ENCODE measurements around the gene GSTO1.
A peak's percentile ranks its signal among the peaks of the same experiment; 100 is the strongest.
"Not testable (repeated sequence)": the region's sequence is repeated elsewhere in the genome, so short reads cannot be mapped to it uniquely, and the experiment has no call there.

Gene GSTO1

DNA sequence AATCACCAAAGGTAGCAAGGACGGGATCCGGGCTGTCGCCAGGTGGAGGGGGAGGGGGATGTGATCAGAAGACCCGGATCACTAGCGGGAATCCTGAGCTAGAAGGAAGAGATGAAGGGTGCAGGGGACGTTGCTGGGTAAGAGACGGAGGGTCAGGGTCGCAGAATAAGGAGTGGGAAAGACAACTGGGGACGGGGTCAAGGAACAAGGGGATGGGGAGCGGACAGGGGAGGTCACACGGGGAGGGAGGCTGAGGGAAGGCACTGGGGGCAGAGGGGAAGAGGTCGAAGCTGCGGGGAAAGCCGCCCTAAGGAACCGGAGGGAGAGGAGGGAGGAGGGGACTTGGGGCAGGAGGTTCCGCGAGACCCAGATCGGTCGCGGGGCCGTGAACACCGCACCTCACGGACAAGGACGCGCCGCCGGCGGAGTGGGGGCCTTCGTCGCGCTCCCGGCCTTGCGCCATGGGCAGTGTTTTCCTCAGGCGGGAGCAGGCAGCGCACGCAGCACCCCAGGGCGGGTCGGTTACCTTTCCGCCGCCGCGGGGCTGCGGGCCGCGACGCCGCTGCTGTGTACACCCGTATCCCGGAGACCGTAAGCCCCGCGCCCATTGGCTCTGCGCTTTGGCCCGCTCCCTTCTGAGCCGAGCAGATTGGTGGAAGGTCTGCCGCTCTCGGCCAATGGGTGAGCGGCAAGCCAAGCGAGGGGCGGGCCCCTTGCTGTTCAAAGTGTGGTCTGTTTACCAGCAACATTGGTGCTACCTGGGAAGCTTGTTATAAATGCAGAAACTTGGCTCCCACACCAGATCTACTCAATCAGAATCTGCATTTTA is 22.7 kb upstream of the GSTO1 start, which contains the start of gene CFAP43:
TSS of gene CFAP43 (minus strand) at position 581 of the 829 bp plus-strand sequence. CDS start at position 463, 118 bp downstream.
- peak; percentile 51 for DNase-seq (ENCODE audit: low read depth, low spot score)
- no peak within 1 kb of the TSS for H3K27ac ChIP-seq
- H3K9ac ChIP-seq (ENCODE audit: insufficient read length), result peak within 1 kb of the TSS; percentile 47
- H3K4me3 ChIP-seq, result peak within 1 kb of the TSS; percentile 79
- H3K36me3 ChIP-seq (ENCODE audit: insufficient read depth, low read length), result no peaks in the 10 kb centered on the region
- no peaks in the 10 kb centered on the region for H3K9me3 ChIP-seq (ENCODE audit: low read depth, low read length)
- TF ChIP-seq FOXP2 (optimal IDR thresholded peaks at IDR 0.05; ENCODE audit: control extremely low read depth, extremely low read length, insufficient read depth) (no peak), POLR2AphosphoS5 (IDR thresholded peaks at IDR 0.05; ENCODE audit: borderline replicate concordance, low read depth, low read length) (no peak), EZH2 (IDR thresholded peaks at IDR 0.05) (no peak)

DNA sequence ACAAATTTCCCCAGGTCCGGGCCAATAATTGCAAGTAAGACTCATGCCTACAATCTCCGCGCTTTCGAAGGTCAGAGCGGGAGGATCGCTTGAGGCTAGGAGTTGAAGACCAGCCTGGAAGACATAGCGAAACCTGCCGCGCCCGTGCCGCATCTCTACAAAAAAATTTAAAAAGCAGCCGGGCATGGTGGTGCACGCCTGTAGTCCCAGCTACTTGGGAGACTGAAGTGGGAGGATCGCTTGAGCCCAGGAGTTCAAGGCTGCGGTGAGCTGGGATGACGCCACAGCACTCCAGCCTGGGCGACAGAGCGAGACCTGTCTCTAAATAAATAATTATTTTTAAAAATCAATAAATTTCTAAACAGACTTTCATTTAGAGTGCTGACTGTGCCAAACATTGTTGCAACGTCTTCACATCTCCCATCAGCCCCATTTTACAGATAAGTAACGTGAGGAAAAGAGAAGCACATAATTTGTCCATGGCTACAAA is 22.0 kb upstream of the GSTO1 start:
- Histone ChIP-seq H3K36me3 (ENCODE audit: insufficient read depth, low read length) (no peaks in the 10 kb centered on the region), H3K9me3 (ENCODE audit: low read depth, low read length) (no peaks in the 10 kb centered on the region), H3K27ac (no peak overlapping the region), H3K4me3 (peak overlapping the region; percentile 79), H3K9ac (ENCODE audit: insufficient read length) (peak overlapping the region; percentile 37)
- TF ChIP-seq EZH2 (IDR thresholded peaks at IDR 0.05) (no peak), POLR2AphosphoS5 (IDR thresholded peaks at IDR 0.05; ENCODE audit: borderline replicate concordance, low read depth, low read length) (no peak), FOXP2 (optimal IDR thresholded peaks at IDR 0.05; ENCODE audit: control extremely low read depth, extremely low read length, insufficient read depth) (no peak)
- DNase-seq (ENCODE audit: low read depth, low spot score), result no peak

DNA sequence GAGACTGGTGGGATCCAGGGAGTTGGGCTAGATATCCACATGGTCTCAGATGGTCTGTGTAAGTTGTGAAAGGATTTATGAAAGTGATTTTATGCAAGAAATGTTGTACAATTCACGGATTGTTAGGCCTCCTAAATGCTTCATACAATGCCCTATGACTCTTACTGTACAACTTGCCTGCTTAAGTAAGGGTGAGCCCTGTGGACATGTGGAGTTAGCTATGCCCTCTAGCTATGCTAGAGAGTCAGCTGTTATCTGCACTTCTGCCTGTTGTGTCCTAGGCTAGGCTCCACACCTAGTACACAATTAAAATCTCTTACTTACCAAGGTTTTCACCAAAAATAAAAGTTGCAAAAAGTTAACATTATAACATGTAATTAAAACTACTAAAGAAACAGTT is 20.9 kb upstream of the GSTO1 start:
- Histone ChIP-seq H3K9me3 (ENCODE audit: low read depth, low read length) (no peaks in the 10 kb centered on the region), H3K36me3 (ENCODE audit: insufficient read depth, low read length) (no peaks in the 10 kb centered on the region), H3K4me3 (no peak overlapping the region), H3K27ac (no peak overlapping the region), H3K9ac (ENCODE audit: insufficient read length) (no peak overlapping the region)
- TF ChIP-seq EZH2 (IDR thresholded peaks at IDR 0.05), result no peak
- no peak for TF ChIP-seq POLR2AphosphoS5 (IDR thresholded peaks at IDR 0.05; ENCODE audit: borderline replicate concordance, low read depth, low read length)
- TF ChIP-seq FOXP2 (optimal IDR thresholded peaks at IDR 0.05; ENCODE audit: control extremely low read depth, extremely low read length, insufficient read depth), result no peak
- DNase-seq (ENCODE audit: low read depth, low spot score), result no peak

DNA sequence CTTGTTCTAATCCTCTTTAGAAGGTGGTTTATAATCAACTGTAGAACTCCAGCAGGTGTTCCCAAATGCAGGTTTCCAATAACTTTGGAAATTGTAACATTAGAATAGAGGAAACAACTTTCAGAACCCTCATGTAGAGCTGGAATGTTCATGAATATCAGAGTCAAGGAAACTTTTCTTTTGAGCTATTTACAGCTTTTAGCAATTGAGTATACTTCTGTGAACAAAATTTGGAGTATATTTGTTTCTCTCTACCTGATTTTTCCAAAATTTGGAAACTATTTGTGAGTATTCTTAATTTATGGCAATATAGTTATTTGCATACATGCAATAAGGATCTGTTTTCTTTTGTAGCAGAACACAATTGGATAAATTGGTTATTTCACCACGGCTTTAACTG is 19.8 kb upstream of the GSTO1 start:
- H3K9ac ChIP-seq (ENCODE audit: insufficient read length), result no peak overlapping the region
- no peaks in the 10 kb centered on the region for H3K36me3 ChIP-seq (ENCODE audit: insufficient read depth, low read length)
- DNase-seq (ENCODE audit: low read depth, low spot score), result no peak
- no peak overlapping the region for H3K27ac ChIP-seq
- no peak overlapping the region for H3K4me3 ChIP-seq
- no peaks in the 10 kb centered on the region for H3K9me3 ChIP-seq (ENCODE audit: low read depth, low read length)
- TF ChIP-seq POLR2AphosphoS5 (IDR thresholded peaks at IDR 0.05; ENCODE audit: borderline replicate concordance, low read depth, low read length), result no peak
- TF ChIP-seq FOXP2 (optimal IDR thresholded peaks at IDR 0.05; ENCODE audit: control extremely low read depth, extremely low read length, insufficient read depth), result no peak
- TF ChIP-seq EZH2 (IDR thresholded peaks at IDR 0.05), result no peak

DNA sequence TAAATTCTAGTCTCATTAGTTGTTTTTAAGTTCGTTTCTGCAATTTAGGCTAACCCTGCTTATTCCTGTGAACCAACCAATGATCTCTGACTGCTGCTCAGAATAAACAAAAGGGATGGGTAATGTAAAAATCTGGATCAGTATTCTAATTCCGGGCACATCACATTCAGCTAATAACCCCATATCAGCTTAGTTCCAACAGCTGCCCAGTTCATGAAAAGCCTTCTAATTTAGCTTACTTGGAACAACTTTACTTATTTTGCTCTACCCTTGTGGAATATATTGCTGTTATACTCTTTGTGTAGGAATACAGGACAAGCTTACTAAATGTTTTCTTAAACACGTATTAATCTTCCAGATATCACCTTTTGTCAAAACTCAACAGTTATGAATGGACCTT is 18.9 kb upstream of the GSTO1 start:
- TF ChIP-seq EZH2 (IDR thresholded peaks at IDR 0.05) (no peak), FOXP2 (optimal IDR thresholded peaks at IDR 0.05; ENCODE audit: control extremely low read depth, extremely low read length, insufficient read depth) (no peak), POLR2AphosphoS5 (IDR thresholded peaks at IDR 0.05; ENCODE audit: borderline replicate concordance, low read depth, low read length) (no peak)
- H3K27ac ChIP-seq, result no peak overlapping the region
- no peaks in the 10 kb centered on the region for H3K36me3 ChIP-seq (ENCODE audit: insufficient read depth, low read length)
- no peak overlapping the region for H3K9ac ChIP-seq (ENCODE audit: insufficient read length)
- DNase-seq (ENCODE audit: low read depth, low spot score), result no peak
- no peaks in the 10 kb centered on the region for H3K9me3 ChIP-seq (ENCODE audit: low read depth, low read length)
- no peak overlapping the region for H3K4me3 ChIP-seq

DNA sequence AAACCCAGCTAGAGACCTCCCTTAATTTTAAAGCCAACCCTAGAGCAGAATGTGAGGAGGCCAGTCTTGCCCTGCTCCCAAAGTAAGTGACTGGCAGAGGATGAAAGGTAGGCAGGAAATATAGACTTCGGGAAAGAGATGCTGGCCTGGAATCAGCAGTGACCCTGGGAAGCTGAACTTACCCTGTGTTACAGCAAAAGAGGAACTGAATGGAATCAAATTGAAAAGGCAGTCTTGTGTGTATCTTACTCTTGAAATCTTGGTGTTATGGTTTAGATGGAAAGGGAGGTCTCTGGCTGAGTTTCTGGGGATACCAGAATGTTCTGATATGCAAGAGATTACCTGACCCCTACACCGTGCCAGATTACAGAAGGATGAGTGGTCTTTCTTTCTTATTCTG is 14.6 kb upstream of the GSTO1 start:
- no peaks in the 10 kb centered on the region for H3K36me3 ChIP-seq (ENCODE audit: insufficient read depth, low read length)
- no peak overlapping the region for H3K9ac ChIP-seq (ENCODE audit: insufficient read length)
- H3K9me3 ChIP-seq (ENCODE audit: low read depth, low read length), result no peaks in the 10 kb centered on the region
- H3K4me3 ChIP-seq, result no peak overlapping the region
- no peak overlapping the region for H3K27ac ChIP-seq
- TF ChIP-seq POLR2AphosphoS5 (IDR thresholded peaks at IDR 0.05; ENCODE audit: borderline replicate concordance, low read depth, low read length) (no peak), FOXP2 (optimal IDR thresholded peaks at IDR 0.05; ENCODE audit: control extremely low read depth, extremely low read length, insufficient read depth) (no peak), EZH2 (IDR thresholded peaks at IDR 0.05) (no peak)
- DNase-seq (ENCODE audit: low read depth, low spot score), result no peak

DNA sequence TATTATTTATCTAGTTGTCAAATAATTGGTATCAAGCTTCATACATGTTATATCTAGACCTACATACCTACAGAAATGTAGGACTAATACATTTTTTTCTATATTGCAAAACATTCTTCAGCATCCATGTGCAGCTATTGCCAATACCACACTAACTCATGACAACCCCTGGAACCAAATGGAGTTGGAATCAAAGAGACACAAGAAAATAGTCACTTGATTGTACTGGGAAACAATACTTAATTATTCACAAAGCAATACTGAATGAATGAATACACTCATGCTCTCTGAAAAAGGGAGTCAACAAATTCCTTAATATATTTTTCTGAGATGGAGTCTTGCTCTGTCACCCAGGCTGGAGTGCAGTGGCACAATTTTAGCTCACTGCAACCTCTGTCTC is 12.1 kb upstream of the GSTO1 start:
- DNase-seq (ENCODE audit: low read depth, low spot score), result no peak
- H3K27ac ChIP-seq, result no peak overlapping the region
- no peaks in the 10 kb centered on the region for H3K9me3 ChIP-seq (ENCODE audit: low read depth, low read length)
- H3K9ac ChIP-seq (ENCODE audit: insufficient read length), result no peak overlapping the region
- TF ChIP-seq EZH2 (IDR thresholded peaks at IDR 0.05) (no peak), FOXP2 (optimal IDR thresholded peaks at IDR 0.05; ENCODE audit: control extremely low read depth, extremely low read length, insufficient read depth) (no peak), POLR2AphosphoS5 (IDR thresholded peaks at IDR 0.05; ENCODE audit: borderline replicate concordance, low read depth, low read length) (no peak)
- no peaks in the 10 kb centered on the region for H3K36me3 ChIP-seq (ENCODE audit: insufficient read depth, low read length)
- H3K4me3 ChIP-seq, result no peak overlapping the region

DNA sequence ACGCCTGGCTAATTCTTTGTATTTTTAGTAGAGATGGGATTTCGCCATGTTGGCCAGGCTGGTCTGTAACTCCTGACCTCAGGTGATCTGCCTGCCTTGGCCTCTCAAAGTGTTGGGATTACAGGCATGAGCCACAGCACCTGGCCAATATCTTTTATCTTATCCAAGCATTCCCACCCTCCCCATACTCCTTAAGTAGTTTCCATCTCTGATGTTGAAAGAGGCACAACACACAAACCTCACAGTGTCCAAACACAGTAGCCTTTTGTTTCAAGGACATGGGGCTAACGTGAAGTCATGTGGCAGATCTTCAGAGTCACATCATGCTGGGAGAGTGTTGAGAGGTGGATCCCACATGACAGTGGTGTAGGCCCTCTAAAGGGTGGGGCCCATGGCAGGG is 11.7 kb upstream of the GSTO1 start:
- H3K9me3 ChIP-seq (ENCODE audit: low read depth, low read length); DNase-seq (ENCODE audit: low read depth, low spot score); H3K9ac ChIP-seq (ENCODE audit: insufficient read length); H3K36me3 ChIP-seq (ENCODE audit: insufficient read depth, low read length); H3K27ac ChIP-seq; H3K4me3 ChIP-seq: not testable (repeated sequence)

DNA sequence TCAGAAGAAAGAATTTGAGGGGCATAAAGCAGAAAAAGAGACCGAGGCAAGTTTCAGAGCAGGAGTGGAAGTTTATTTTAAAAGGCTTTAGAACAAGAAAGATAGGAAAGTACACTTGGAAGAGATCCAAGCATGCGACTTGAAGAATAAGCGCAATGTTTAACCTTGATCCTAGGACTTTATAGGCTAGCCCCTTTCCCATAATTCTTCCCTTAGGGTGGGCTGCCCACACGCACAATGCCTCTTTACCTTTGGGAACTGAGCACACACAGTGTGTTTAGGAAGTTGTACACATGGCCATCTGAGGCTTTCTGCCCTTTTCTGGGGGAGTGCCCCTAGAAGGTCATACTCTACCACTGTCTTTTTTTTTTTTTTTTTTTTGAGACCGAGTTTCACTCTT is 11.2 kb upstream of the GSTO1 start:
- Histone ChIP-seq H3K4me3 (no peak overlapping the region), H3K36me3 (ENCODE audit: insufficient read depth, low read length) (no peaks in the 10 kb centered on the region), H3K9me3 (ENCODE audit: low read depth, low read length) (no peaks in the 10 kb centered on the region), H3K27ac (no peak overlapping the region), H3K9ac (ENCODE audit: insufficient read length) (no peak overlapping the region)
- TF ChIP-seq EZH2 (IDR thresholded peaks at IDR 0.05), result no peak
- TF ChIP-seq FOXP2 (optimal IDR thresholded peaks at IDR 0.05; ENCODE audit: control extremely low read depth, extremely low read length, insufficient read depth), result no peak
- no peak for TF ChIP-seq POLR2AphosphoS5 (IDR thresholded peaks at IDR 0.05; ENCODE audit: borderline replicate concordance, low read depth, low read length)
- DNase-seq (ENCODE audit: low read depth, low spot score), result no peak

Measured in SK-N-MC (cell line).